Measurements from ENCODE around the gene A3GALT2.
"Not testable (repeated sequence)": the region's sequence is repeated elsewhere in the genome, so short reads cannot be mapped to it uniquely, and the experiment has no call there.

The A3GALT2 gene

DNA sequence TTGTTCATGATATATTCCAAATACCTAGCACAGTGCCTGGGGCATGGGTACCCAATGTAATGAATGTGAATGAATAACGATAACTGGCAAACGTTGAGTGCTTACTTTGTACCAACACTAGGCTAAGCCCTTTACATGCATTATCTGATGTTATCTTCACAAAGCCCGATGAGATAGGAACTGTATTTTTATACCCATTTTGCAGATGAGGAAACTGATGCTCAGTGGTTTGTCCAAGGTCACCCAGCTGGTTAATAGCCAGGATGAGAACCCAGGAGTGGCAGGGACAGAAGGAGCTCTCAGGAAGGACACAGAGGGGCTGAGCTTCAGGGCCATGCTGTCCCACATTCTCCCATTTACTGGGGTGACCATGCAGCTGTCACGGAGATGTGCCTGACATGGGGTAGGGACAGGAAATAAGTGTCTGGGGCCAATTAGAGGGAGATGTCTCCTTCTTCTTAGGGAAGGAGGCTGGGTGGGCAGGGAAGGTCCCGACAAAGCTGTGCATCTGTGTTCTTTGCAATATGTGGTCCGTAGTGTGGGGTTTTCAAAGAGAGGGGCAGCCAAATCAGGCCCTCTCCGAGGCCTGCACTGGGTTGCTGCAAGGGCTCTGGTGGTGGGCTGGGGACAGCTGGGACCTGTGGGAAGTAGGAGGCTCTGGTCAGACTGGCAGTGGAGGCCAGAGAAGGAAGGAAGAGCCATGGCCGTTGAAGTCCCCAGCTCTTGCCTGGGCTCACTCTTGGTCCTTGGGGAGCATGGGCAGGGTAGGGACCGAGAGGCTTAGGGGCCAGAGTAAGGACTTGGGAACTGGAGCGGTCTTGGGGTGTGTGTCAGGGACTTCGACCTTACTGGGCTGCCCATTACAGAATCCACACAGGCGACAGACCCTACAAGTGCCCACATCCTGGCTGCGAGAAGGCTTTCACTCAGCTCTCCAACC lies 26.6 kb downstream of the A3GALT2 start:
- DNase-seq (ENCODE audit: low spot score) (no peak), FAIRE-seq (no peak)

DNA sequence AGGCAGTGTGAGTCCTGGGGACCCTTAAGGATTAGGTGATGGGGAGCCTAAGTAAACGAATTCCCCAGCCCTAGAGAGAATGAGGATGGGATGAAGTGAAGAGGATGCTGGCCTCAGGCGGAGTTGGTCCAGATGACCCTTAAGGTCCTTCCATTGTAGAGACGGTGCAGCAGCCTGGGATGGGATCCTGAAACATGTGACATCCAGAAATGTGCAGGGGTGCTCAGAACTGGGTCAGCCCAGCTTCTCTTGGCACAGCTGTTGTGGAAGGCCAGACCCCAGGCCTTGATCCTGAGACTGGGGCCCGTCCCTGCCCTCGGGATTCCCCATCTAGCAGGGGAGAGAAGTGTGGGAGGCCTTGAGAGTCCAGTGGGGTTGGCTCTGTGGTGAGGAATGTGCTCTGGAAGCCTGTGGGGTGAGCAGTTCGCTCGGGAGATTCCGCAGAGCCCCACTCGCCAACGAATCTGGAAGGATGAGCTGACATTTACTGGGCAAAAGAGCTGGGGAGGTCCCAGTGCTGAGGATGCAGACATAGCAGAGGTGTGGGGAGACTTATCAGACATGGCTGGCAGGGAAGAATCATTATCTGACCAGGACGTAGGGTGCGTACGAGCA lies 28.1 kb downstream of the A3GALT2 start:
- FAIRE-seq (no peak), DNase-seq (ENCODE audit: low spot score) (no peak)

DNA sequence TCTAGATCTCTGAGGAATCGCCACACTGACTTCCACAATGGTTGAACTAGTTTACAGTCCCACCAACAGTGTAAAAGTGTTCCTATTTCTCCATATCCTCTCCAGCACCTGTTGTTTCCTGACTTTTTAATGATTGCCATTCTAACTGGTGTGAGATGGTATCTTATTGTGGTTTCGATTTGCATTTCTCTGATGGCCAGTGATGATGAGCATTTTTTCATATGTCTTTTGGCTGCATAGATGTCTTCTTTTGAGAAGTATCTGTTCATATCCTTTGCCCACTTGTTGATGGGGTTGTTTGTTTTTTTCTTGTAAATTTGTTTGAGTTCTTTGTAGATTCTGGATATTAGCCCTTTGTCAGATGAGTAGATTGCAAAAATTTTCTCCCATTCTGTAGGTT lies 30.3 kb downstream of the A3GALT2 start:
- not testable (repeated sequence) for DNase-seq (ENCODE audit: low spot score); FAIRE-seq

DNA sequence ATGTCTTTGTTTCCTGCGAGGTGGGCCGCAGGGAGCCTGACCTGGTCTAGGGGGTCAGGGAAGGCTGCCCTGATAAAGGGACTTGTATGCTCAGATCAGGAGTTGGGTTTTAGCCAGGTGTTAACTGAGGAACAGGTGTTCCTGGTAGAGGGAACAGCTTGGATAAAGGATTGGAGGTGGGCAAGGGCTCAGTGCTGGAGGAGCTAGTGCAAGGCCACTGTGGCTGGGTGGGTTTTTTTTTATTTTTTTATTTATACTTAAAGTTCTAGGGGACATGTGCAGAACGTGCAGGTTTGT lies 31.1 kb downstream of the A3GALT2 start:
- FAIRE-seq: no peak
- no peak for DNase-seq (ENCODE audit: low spot score)

DNA sequence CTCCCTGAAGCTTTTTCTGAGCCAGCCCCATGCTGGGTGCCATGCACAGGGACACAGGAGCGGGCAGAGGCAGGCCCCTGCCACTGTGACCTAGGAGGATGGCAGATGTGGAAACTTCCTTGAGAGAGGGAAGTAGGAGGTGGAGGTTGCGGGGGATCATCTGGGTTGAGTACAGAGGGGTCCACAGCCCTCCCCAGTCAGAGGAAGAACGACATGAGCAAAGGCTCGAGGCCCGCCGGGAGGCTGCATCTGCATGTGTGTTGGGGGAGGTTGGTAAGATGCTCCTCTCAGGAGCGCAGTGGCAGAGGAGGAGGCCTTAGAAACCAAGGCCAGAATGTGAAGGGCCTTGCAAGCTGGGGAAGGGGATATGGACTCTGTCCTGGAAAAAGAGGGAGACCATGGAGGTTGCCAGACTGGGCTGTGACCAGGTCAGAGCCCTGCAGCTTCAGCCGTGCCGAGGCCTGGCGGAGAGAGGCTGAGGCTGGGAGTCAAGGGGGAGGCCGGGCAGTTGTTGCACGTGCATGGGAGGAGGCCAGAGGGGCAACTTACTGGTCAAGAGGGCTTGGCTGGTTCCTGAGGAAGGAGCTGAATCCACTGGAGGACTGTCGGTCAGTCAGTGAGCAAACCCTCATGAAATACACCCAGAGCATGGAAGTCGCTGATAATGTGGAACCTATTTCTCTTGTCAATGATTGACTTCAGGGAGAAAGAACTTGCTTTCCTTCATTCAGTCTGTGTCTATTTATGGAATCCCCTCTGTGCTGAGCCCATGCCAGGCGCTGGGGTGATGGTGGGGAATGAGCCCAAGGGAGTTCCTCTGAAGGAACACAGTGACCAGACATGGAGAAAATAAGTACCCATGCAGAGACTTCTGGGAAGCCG lies 31.7 kb downstream of the A3GALT2 start:
- DNase-seq (ENCODE audit: low spot score): no peak

DNA sequence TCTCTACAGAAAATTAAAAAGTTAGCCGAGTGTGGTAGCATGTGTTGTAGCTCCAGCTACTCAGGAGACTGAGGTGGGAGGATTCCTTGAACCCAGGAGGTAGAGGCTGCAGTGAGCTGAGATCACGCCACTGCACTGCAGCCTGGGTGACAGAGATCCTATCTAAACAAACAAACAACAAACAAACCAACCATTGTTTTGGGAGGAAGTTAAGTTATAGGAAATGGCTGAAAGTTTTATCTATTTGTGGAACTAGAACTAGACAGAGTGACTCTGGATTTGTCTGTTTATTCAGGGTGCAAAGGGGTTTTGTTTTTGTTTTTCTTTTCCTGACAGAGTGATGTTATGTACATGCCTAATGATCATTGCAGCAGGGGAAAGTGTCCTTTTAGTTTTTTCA lies 33.6 kb downstream of the A3GALT2 start:
- FAIRE-seq: no peak
- no peak for DNase-seq (ENCODE audit: low spot score)

More for the DNA sequence above, 31.7 kb downstream of the A3GALT2 start:
- no peak for FAIRE-seq

DNA sequence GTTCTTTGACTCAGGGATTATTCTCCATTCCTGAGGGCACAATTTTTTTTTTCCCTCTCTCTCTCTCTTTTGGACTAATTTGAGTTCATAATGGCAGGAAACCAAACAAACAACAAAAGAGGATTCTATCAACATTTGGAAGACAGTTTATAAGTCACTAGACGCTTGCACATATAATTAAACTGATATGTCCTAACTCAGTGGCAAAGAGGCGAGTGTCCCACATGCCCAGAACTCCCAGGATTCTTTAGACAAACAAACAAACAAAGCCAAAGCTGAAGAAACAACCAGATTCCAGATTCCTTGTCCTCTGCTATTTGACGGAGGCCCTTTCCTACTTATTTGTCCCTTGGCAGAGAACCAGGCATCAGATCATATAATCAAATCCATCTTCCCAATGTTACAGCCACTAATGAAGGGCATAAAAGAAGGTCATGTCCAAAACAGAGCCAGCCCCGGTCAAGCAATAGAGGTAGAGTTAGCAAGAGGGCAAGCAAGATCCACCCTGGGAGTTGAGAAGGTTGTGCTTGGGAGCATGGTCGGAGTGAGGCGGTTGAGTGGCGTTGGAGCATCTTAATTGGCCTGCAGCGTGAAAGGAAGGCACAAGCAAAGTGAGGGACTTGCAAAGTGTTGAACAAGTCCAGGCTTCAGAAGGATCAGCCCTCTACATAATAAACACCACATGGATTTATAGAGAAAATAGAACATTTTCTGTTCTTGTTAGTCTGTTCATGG lies 34.3 kb downstream of the A3GALT2 start:
- FAIRE-seq (no peak), DNase-seq (ENCODE audit: low spot score) (no peak)

DNA sequence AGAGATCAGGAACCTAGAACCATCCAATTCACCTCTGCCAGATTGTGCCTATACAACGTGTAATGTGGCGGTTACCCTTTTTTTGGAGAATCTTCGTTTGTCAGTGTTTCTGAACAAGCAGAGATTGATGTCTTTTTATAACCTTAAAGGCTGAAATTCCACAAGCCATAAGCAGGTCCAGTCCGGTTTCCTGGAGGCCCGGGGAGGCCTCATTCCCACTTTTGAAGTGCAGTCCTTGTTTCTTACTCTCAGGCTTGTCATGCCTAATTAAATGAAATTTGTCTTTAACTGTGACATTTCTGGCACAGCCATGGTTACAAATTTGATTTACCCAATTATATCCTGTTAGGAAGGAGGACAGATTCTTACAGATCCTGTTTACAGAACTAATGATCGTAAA lies 36.8 kb downstream of the A3GALT2 start:
- no peak for FAIRE-seq
- no peak for DNase-seq (ENCODE audit: low spot score)

DNA sequence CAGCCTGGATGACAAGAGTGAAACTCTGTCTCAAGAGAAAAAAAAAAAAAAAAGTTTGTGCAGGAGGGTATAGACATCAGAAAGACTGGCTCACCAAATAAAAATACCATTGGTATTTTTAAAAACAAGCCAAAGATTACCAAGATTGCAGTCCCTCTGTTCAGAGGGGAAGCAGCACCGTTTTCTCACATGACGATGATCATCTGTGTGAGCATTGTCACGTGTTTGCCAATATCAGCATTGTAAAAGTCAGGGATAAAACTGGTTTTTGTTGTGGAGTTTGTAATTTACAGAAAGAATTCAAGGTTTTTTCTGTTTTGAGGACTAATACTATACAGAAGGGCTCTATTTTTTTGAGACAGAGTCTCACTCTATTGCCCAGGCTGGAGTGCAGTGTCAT lies 38.1 kb downstream of the A3GALT2 start:
- no peak for FAIRE-seq

DNA sequence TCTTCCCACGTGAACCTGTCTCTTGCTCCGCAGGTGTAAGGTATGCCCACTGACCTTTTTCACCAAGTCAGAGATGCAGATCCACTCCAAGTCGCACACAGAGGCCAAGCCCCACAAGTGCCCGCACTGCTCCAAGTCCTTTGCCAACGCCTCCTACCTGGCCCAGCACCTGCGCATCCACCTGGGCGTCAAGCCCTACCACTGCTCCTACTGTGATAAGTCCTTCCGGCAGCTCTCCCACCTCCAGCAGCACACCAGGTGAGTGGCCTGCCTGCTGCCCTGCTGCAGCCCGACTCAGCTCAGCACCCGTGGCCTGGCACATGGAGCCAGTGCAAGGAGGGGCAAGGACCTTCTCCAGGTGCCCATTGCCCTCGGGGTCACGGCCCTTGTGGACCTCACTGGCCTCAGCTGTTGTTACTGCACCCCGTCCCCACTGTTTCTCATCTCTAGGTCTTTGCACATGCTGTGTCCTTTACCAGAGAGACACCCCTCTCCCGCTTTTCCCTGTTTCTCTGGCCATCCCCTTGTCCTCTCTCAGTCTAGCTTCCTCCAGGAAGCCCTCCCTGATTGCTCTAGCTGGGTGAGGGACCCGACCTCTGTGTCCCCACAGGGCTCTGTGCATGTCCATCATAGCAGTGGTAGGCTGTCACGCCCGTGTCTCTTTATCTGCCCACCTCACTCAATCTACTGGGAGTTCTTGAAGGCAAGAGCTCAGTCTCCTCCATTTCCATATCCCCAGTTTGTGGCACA lies 39.2 kb downstream of the A3GALT2 start:
- no peak for DNase-seq (ENCODE audit: low spot score)
- no peak for FAIRE-seq

More for the DNA sequence above, 38.1 kb downstream of the A3GALT2 start:
- no peak for DNase-seq (ENCODE audit: low spot score)

DNA sequence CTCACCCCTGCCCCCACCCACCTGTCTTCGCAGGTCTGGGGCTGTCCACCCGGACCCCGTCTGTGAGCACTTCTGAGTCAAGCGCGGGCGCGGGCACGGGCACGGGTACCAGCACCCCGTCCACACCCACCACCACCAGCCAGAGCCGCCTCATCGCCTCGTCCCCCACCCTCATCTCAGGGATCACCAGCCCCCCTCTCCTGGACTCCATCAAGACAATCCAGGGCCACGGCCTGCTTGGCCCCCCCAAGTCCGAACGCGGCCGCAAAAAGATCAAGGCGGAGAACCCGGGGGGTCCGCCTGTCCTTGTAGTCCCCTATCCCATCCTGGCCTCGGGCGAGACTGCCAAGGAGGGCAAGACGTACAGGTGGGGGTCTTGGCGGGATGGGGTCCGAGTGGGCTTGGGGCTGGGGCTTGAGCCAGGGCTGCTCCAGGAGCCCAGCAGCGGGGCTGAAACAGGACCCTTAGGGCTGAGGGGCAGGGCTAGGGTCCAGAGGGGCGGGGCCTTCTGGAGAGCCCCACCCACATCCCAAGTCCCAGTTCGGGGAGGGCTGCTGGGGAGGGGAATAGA lies 40.7 kb downstream of the A3GALT2 start:
- no peak for FAIRE-seq
- no peak for DNase-seq (ENCODE audit: low spot score)

DNA sequence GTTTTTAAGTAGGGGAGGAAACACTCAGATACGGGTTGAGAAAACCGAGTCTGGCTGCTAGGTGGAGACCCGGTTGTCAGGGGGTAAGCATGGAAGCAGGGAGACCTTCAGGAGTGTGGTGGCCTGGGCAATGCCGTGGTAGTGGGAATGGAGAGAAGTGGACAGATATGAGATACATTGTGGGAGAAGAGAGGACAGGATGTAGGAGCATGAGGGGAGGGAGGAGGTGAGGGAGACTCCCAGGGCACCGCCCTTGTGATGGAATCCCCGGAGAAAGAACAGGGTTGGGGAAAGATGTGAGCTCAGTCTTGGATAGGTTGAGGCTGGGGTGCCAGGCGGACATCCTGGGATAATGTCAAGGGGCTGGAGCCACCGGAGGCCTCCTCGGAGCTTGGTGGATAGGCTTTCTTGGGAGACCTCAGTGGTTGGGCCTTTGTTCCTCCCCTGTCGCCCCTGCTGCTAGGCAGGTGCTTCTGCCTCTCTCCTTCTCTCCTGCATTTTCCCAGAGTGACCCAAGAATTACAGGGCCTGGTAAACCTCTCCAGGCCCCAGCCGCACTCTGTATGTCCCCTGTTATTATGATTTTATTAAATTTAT lies 43.3 kb downstream of the A3GALT2 start:
- no peak for DNase-seq (ENCODE audit: low spot score)
- no peak for FAIRE-seq

DNA sequence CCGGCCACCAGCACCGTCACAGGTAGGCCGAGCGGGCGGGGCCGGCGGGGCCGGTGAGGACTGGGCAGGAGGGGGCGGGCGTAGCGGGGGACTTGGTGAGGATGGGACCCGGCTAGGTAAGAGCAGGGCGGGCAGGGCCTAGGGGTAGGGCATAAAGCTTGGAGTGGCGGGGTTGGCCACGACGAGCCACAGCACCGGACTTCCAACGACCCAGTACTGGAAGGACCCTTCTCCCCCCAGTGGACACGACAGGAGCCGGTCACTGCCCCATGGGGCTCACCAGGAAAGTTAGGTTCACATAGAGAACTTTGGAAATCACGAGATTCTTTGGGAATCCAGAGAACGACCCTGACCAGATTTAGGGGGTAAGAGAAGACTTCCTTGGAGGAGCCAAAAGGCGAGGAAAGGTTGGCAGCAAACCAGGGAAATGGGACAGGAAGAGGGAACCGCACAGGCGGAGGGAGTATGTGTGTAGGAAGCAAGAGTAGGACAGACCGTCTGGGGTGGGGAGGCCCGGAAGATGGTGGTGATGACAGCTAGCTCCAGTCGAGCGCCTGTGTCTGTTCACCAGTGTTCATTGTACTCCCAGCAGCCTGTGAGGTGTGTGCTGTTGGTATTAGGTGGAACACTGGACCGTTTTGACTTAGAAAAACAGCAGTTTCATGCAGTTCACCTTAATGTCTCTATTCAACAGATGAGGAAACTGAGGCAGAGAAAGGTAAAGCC lies 44.2 kb downstream of the A3GALT2 start:
- DNase-seq (ENCODE audit: low spot score): no peak
- no peak for FAIRE-seq

DNA sequence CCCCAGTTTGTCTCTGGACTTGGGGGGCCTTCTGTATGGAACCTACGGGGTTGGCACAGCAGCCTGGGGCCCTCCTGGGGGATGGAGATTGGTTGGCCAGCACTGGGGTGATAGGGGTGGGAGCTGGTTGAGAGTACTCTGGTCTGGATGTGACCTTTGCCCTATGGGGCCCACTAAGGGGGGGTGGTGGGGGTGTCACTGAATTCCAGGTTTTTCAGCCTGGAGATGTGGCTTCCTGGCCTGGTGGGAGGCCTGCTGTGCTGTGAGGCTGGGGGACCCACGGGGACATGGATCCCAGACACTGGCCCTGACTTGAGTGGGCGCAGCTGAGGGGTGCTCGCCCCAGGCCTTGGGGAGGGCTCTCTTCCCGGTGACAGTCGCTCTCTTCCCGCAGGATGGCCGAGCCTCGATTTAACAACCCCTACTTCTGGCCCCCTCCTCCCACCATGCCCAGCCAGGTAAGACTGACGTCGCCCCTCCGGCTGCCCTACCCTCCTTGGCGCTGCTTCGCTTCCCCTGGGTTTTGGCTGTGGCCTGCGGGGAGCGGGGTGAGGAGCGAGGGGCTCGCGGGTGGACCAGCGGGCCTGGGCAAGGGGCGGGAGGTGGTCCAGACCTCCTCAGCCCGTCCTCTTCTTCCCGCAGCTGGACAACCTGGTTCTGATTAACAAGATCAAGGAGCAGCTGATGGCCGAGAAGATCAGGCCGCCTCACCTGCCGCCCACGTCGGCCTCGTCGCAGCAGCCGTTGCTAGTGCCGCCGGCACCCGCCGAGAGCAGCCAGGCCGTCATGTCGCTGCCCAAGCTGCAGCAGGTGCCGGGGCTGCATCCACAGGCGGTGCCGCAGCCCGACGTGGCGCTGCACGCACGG lies 45.0 kb downstream of the A3GALT2 start:
- DNase-seq (ENCODE audit: low spot score) (no peak), FAIRE-seq (no peak)

DNA sequence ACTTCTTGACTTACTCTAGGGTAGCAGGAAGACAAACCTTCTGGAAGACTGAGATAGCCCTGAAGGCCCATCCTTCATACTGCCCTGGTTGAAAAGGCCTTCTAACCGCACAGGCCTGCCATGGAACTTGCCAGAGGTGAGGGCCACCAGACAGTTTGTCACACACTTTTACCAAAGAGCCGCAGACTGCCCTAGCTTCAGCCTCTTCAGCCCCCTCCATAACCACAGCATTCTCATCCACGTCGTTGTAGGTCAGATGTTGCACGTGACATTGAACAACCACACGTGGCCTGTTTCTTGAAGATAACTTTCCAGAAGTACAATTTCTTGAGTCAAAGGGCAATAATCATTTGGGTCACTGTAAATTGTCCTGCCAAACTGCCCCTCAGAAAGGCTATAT lies 45.7 kb downstream of the A3GALT2 start:
- no peak for FAIRE-seq
- DNase-seq (ENCODE audit: low spot score): no peak

DNA sequence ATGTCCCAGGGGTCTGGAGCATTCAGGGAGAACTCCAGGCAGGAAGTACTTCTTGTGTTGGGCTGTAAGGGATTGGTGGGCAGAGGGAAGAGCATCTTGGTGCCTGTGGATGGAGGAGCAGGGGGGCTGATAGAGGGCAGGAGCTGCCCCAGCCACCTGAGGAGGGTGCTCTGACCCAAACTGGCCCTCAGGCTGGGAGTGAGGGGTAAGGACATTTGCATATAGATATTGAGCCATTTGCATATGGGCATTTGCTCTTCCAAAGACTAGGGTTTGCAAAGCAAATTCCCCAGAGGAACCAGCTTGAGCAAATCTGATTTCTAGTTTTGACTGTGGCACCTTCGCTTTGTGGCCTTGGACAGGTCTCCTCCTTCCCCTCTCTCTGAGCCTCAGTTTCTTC lies 46.5 kb downstream of the A3GALT2 start:
- no peak for FAIRE-seq

DNA sequence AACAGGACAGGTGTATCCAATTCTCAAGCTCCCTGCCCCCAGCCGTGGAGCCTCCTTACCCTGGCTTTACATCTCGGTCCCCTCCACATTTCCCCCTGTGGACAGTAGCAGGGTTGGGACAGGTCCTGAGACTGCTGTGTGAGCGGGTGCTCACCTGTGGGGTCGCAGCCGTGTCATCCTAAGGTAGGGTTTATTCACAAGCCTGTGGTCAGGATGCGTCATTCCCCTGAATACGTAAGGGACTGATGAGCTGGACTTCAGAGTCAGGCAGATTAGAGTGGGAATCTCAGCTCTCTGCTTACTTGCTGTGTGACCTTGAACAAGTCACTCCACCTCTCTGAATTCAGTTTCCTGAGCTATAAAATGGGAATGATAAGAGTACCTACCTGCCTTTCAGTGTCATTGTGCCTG lies 46.9 kb downstream of the A3GALT2 start:
- FAIRE-seq: no peak
- DNase-seq (ENCODE audit: low spot score): no peak

More for the DNA sequence above, 46.5 kb downstream of the A3GALT2 start:
- no peak for DNase-seq (ENCODE audit: low spot score)

DNA sequence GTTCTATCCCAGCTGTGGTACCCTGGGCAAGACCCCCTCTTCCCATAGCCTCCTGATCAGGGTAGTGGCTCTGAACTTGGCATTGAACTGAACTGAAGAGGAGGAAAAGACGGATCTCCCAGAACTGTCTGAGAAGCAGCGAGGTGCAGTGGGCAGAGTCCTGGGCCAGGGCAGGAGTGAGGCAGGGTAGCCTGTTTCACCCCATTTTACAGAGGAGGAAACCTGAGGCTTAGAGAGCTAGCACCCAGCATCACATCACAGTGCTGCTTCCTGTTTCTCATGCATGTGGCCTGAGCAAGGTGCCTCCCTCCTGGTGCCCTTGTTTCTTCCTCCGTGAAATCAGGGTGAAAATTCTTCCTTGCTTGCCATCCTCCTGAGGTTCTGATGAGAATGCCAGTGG lies 47.5 kb downstream of the A3GALT2 start:
- DNase-seq (ENCODE audit: low spot score) (no peak), FAIRE-seq (no peak)
